GM19240 (cell line): ENCODE measurements around the gene ELMO1.

Experiments
- DNase-seq: peaks from one replicate; pipeline ENCODE4 v3.0.0; 2011; ENCODE audit warnings: low spot score; ENCODE audit not compliant: insufficient read length

ELMO1 gene

GRCh38 chr7:36925691-36926090 lies 523.0 kb downstream of the ELMO1 start:
- DNase-seq = no peak

- DNase-seq = no peak
Measured at GRCh38 chr7:36925207-36925606, 523.5 kb downstream of the ELMO1 start.

GRCh38 chr7:36923943-36924436 lies 524.7 kb downstream of the ELMO1 start:
- no peak for DNase-seq

- no peak for DNase-seq
Measured at GRCh38 chr7:36923185-36923584, 525.5 kb downstream of the ELMO1 start.

- no peak for DNase-seq
Measured at GRCh38 chr7:36920433-36920832, 528.2 kb downstream of the ELMO1 start.

- no peak for DNase-seq
Measured at GRCh38 chr7:36919738-36920137, 528.9 kb downstream of the ELMO1 start.

- no peak for DNase-seq
Measured at GRCh38 chr7:36918591-36918990, 530.1 kb downstream of the ELMO1 start.

- no peak for DNase-seq
Measured at GRCh38 chr7:36916619-36917018, 532.0 kb downstream of the ELMO1 start.

GRCh38 chr7:36916116-36916515 lies 532.5 kb downstream of the ELMO1 start:
- no peak for DNase-seq

- no peak for DNase-seq
Measured at GRCh38 chr7:36911788-36912187, 536.9 kb downstream of the ELMO1 start.

- DNase-seq = no peak
Measured at GRCh38 chr7:36910859-36911258, 537.8 kb downstream of the ELMO1 start.

- no peak for DNase-seq
Measured at GRCh38 chr7:36910401-36910800, 538.3 kb downstream of the ELMO1 start.

- DNase-seq = no peak
Measured at GRCh38 chr7:36906956-36907635, 541.6 kb downstream of the ELMO1 start.

GRCh38 chr7:36906448-36906847 lies 542.2 kb downstream of the ELMO1 start:
- no peak for DNase-seq

- DNase-seq = no peak
Measured at GRCh38 chr7:36905841-36906240, 542.8 kb downstream of the ELMO1 start.

GRCh38 chr7:36904802-36905201 lies 543.9 kb downstream of the ELMO1 start:
- no peak for DNase-seq

GRCh38 chr7:36904101-36904500 lies 544.6 kb downstream of the ELMO1 start:
- DNase-seq = no peak

GRCh38 chr7:36900988-36901710 lies 547.5 kb downstream of the ELMO1 start:
- no peak for DNase-seq

- DNase-seq = no peak
Measured at GRCh38 chr7:36898186-36898585, 550.5 kb downstream of the ELMO1 start.

- DNase-seq = no peak
Measured at GRCh38 chr7:36896956-36897590, 551.6 kb downstream of the ELMO1 start.

GRCh38 chr7:36896418-36896817 lies 552.2 kb downstream of the ELMO1 start:
- no peak for DNase-seq

GRCh38 chr7:36895192-36895591 lies 553.5 kb downstream of the ELMO1 start:
- DNase-seq = no peak
